HepG2 (cell line): ENCODE results near the gene KRT6C.

ENCODE experiments used
- NFIB ChIP-seq: sonication (generic); formaldehyde crosslinking; IDR thresholded peaks from 2 replicates; pipeline ENCODE4 v1.9.0; 2021; ENCODE audit warnings: missing genetic modification reagents, mild to moderate bottlenecking, borderline replicate concordance
- TMF1 ChIP-seq: sonication (generic); formaldehyde crosslinking; IDR thresholded peaks from 2 replicates; pipeline ENCODE4 v1.8.1; 2022; ENCODE audit warnings: low read depth, missing genetic modification reagents
- TF ChIP-seq, protein P1 (sequence below): sonication (generic); formaldehyde crosslinking; IDR thresholded peaks from 2 replicates; pipeline ENCODE4 v1.5.0; 2020; ENCODE audit warnings: mild to moderate bottlenecking, missing genetic modification reagents, borderline replicate concordance

GRCh38 chr12:52423661-52424500 is 49.7 kb downstream of the KRT6C start:
- no peak for TF ChIP-seq TMF1 (CRISPR knock-in tag)
- no peak for TF ChIP-seq NFIB (CRISPR knock-in tag)
- TF ChIP-seq, protein P1, sequence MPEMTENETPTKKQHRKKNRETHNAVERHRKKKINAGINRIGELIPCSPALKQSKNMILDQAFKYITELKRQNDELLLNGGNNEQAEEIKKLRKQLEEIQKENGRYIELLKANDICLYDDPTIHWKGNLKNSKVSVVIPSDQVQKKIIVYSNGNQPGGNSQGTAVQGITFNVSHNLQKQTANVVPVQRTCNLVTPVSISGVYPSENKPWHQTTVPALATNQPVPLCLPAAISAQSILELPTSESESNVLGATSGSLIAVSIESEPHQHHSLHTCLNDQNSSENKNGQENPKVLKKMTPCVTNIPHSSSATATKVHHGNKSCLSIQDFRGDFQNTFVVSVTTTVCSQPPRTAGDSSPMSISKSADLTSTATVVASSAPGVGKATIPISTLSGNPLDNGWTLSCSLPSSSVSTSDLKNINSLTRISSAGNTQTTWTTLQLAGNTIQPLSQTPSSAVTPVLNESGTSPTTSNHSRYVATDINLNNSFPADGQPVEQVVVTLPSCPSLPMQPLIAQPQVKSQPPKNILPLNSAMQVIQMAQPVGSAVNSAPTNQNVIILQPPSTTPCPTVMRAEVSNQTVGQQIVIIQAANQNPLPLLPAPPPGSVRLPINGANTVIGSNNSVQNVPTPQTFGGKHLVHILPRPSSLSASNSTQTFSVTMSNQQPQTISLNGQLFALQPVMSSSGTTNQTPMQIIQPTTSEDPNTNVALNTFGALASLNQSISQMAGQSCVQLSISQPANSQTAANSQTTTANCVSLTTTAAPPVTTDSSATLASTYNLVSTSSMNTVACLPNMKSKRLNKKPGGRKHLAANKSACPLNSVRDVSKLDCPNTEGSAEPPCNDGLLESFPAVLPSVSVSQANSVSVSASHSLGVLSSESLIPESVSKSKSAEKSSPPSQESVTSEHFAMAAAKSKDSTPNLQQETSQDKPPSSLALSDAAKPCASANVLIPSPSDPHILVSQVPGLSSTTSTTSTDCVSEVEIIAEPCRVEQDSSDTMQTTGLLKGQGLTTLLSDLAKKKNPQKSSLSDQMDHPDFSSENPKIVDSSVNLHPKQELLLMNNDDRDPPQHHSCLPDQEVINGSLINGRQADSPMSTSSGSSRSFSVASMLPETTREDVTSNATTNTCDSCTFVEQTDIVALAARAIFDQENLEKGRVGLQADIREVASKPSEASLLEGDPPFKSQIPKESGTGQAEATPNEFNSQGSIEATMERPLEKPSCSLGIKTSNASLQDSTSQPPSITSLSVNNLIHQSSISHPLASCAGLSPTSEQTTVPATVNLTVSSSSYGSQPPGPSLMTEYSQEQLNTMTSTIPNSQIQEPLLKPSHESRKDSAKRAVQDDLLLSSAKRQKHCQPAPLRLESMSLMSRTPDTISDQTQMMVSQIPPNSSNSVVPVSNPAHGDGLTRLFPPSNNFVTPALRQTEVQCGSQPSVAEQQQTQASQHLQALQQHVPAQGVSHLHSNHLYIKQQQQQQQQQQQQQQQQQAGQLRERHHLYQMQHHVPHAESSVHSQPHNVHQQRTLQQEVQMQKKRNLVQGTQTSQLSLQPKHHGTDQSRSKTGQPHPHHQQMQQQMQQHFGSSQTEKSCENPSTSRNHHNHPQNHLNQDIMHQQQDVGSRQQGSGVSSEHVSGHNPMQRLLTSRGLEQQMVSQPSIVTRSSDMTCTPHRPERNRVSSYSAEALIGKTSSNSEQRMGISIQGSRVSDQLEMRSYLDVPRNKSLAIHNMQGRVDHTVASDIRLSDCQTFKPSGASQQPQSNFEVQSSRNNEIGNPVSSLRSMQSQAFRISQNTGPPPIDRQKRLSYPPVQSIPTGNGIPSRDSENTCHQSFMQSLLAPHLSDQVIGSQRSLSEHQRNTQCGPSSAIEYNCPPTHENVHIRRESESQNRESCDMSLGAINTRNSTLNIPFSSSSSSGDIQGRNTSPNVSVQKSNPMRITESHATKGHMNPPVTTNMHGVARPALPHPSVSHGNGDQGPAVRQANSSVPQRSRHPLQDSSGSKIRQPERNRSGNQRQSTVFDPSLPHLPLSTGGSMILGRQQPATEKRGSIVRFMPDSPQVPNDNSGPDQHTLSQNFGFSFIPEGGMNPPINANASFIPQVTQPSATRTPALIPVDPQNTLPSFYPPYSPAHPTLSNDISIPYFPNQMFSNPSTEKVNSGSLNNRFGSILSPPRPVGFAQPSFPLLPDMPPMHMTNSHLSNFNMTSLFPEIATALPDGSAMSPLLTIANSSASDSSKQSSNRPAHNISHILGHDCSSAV (CRISPR knock-in tag), result no peak
